Endothelial cell of umbilical vein (primary cell): ENCODE data around the gene KCNMA1. TPM values are rescaled to one million over a fixed set of nuclear protein-coding genes. Genes with fewer than 3 reads are reported as not detected.

ENCODE experiments used
- BruUV-seq: library from RNA; stranded (reverse); fragments of 400-500 nt; replicated peaks from 2 replicates; lab custom pipeline; 2021; lab: Mats Ljungman, UMichigan
- CTCF ChIA-PET: fragments of 300-600, 350-600 bp; sonication (Branson Sonifier 250); formaldehyde crosslinking; loops from one replicate; lab custom pipeline; 2021; ENCODE audit warnings: antibody characterized with exemption, inconsistent platforms; lab: Charles Lee
- POLR2A ChIA-PET: fragments of 300-600, 350-600 bp; sonication (Branson Sonifier 250); formaldehyde crosslinking; loops from one replicate; lab custom pipeline; 2021; ENCODE audit warnings: antibody characterized with exemption, inconsistent platforms; lab: Charles Lee
- DNase-seq: peaks from one replicate; pipeline ENCODE4 v3.0.0-alpha.2; 2011; ENCODE audit warnings: low read depth, low spot score
- FAIRE-seq: peaks from 2 replicates; lab custom pipeline; 2011; peaks lifted over from hg19 to GRCh38; lab: Jason Lieb, UNC
- H2AFZ ChIP-seq: 2 replicates; pipeline ENCODE4 v1.6.0; 2012; ENCODE audit warnings: low read depth, low read length, control low read depth, inconsistent platforms
- H3K27ac ChIP-seq: 2 replicates; pipeline ENCODE4 v1.5.1; 2011; ENCODE audit warnings: low read depth, mild to moderate bottlenecking, control low read depth, low read length, moderate library complexity; ENCODE audit not compliant: insufficient read depth
- H3K27me3 ChIP-seq, 2 experiments: 2 replicates each; pipeline versions ENCODE4 v1.6.0 to v1.6.1; 2011; ENCODE audit warnings: low read length in 2 of 2, mixed read lengths in 1 of 2; ENCODE audit not compliant: control insufficient read depth in 2 of 2, insufficient read depth in 2 of 2
- H3K36me3 ChIP-seq, 2 experiments: 2 replicates in 1 of 2; 3 replicates in 1 of 2; pipeline ENCODE4 v1.5.1; 2011; ENCODE audit warnings: low read length in 2 of 2, mild to moderate bottlenecking in 1 of 2, moderate library complexity in 1 of 2; ENCODE audit not compliant: control insufficient read depth in 2 of 2, insufficient read depth in 2 of 2; ENCODE audit errors: extremely low read depth in 1 of 2
- H3K4me1 ChIP-seq: 3 replicates; pipeline ENCODE4 v1.5.1; 2011; ENCODE audit warnings: mild to moderate bottlenecking, low read length; ENCODE audit not compliant: control insufficient read depth, insufficient read depth; ENCODE audit errors: extremely low read depth
- H3K4me2 ChIP-seq: 2 replicates; pipeline ENCODE4 v1.6.1; 2011; ENCODE audit warnings: low read length, control low read depth, mixed read lengths; ENCODE audit not compliant: insufficient read depth
- H3K4me3 ChIP-seq, 3 experiments: fragments of 200-600 bp in 1 of 3; sonication (generic), shearing (Covaris generic) in 1 of 3; replicated peaks in 1 of 3; 2 replicates each; pipeline ENCODE4 v1.5.1; 2011 to 2016; ENCODE audit warnings: control low read depth in 3 of 3, low read length in 3 of 3, mild to moderate bottlenecking in 2 of 3, inconsistent platforms in 1 of 3, low read depth in 1 of 3, moderate library complexity in 1 of 3; ENCODE audit not compliant: insufficient read depth in 1 of 3
- H3K79me2 ChIP-seq: 2 replicates; pipeline ENCODE4 v1.6.0; 2012; ENCODE audit warnings: low read length, inconsistent platforms; ENCODE audit not compliant: control insufficient read depth, insufficient read depth
- H3K9ac ChIP-seq: replicated peaks from 2 replicates; pipeline ENCODE3; 2011; ENCODE audit warnings: low read length, control low read depth; ENCODE audit not compliant: insufficient read depth; ENCODE audit errors: extremely low read depth
- H3K9me1 ChIP-seq: replicated peaks from 3 replicates; pipeline ENCODE4 v1.6.0; 2011; ENCODE audit warnings: mild to moderate bottlenecking, low read length; ENCODE audit not compliant: control insufficient read depth, insufficient read depth; ENCODE audit errors: extremely low read depth
- H3K9me3 ChIP-seq: replicated peaks from 2 replicates; pipeline ENCODE4 v1.5.1; 2012; ENCODE audit warnings: low read length, inconsistent platforms; ENCODE audit not compliant: control insufficient read depth, insufficient read depth
- H4K20me1 ChIP-seq: replicated peaks from 2 replicates; pipeline ENCODE3; 2011; ENCODE audit warnings: mild to moderate bottlenecking, low read length; ENCODE audit not compliant: control insufficient read depth, insufficient read depth; ENCODE audit errors: extremely low read depth
- EZH2 ChIP-seq: IDR thresholded peaks from 2 replicates; pipeline ENCODE4 v1.6.1; 2012; ENCODE audit warnings: borderline replicate concordance, low read depth, mild to moderate bottlenecking, moderate library complexity, low read length, inconsistent platforms; ENCODE audit not compliant: severe bottlenecking
- GATA2 ChIP-seq: IDR thresholded peaks from 2 replicates; pipeline ENCODE4 v1.7.0; 2011; ENCODE audit warnings: low read depth, mild to moderate bottlenecking, moderate library complexity, mixed read lengths, low read length; ENCODE audit not compliant: insufficient read length, insufficient read depth
- JUN ChIP-seq: IDR thresholded peaks from 2 replicates; pipeline ENCODE4 v1.6.1; 2011; ENCODE audit warnings: borderline replicate concordance, low read depth; ENCODE audit not compliant: insufficient read length, insufficient read depth
- MYC ChIP-seq: IDR thresholded peaks from one replicate; pipeline ENCODE4 v1.6.1; 2011; ENCODE audit warnings: mild to moderate bottlenecking, low read depth, low read length
- POLR2A ChIP-seq: IDR thresholded peaks from 2 replicates; pipeline ENCODE4 v1.6.1; 2012; ENCODE audit warnings: low read depth, mild to moderate bottlenecking, control low read depth, low read length
- POLR2AphosphoS5 ChIP-seq: IDR thresholded peaks from 2 replicates; pipeline ENCODE4 v1.6.1; 2012; ENCODE audit warnings: low read depth, mild to moderate bottlenecking, control low read depth, low read length, moderate library complexity; ENCODE audit not compliant: insufficient read depth
- dilution Hi-C: fragments of 300-500 bp; cut with MboI; formaldehyde crosslinking; loops from one replicate; pipeline ENCODE4 v1.15.0; 2019; ENCODE audit warnings: low sequenced_read_pairs; ENCODE audit not compliant: extremely low pct_ligation_motif_present
- intact Hi-C: fragments of 100-400 bp; cut with micrococcal nuclease; formaldehyde crosslinking; loops from one replicate; pipeline ENCODE4 v1.10.0; 2022
- polyA plus RNA-seq, 4 experiments: library from polyadenylated mRNA; depleted of rRNA in 3 of 4; stranded (reverse) in 3 of 4; unstranded in 1 of 4; fragments of >200 nt; gene quantifications; 2 replicates each; pipeline versions ENCODE4 v1.2.1 to v1.2.3, GENCODE V29; 2011 to 2012; ENCODE audit warnings: missing spikeins in 1 of 4
- total RNA-seq: library from RNA; stranded (reverse); gene quantifications from 2 replicates; pipeline ENCODE4 v1.2.3, GENCODE V29; 2021
- TF ChIP-seq, protein P1 (sequence below), 2 donors: IDR thresholded peaks; 1 replicate in 1 of 2; 2 replicates in 1 of 2; pipeline ENCODE4 v1.5.1; 2011; ENCODE audit warnings: low read length in 2 of 2, mild to moderate bottlenecking in 2 of 2, moderate library complexity in 2 of 2, control low read depth in 1 of 2, inconsistent platforms in 1 of 2, low read depth in 1 of 2; ENCODE audit not compliant: insufficient read depth in 1 of 2; ENCODE audit errors: extremely low read depth in 1 of 2
- TF ChIP-seq, protein P2 (sequence below): IDR thresholded peaks from 2 replicates; pipeline ENCODE4 v1.6.1; 2011; ENCODE audit not compliant: insufficient read depth, insufficient read length

KCNMA1 gene
- total and polyA plus RNA-seq, 2 donors (not counting 3 experiments of a cell fraction or from before 2014, with no cell fraction given): 0.10 to 0.82 TPM

DNA sequence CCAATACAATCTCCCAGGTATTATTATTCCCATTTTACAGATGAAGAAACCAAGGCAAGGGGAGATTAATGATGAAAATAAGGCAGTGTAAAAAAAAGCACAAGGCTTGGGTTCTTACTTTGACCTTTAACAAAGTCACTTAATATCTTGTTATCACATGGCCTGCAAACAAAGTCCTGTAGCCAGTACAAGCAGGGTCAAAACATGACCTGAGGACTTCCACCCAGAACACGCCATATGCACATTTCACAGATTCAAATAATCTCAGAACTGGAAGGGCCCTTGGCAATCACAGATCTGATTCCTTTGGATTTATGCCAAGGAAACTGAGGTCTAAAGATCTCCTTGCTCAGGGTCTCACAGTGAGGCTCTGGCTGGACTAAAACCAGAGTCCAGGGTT lies 162.1 kb downstream of the KCNMA1 start:
- no peak for FAIRE-seq
- H3K9me1 ChIP-seq: no peaks in the 10 kb centered on the region
- ChIA-PET CTCF (no interaction called here), POLR2A (interaction anchor here (0.7 kb wide), 1 partner anchor 251 kb away, joined by 3 read pairs; no protein-coding TSS in a partner anchor)
- H3K79me2 ChIP-seq: no peaks in the 10 kb centered on the region
- no peaks in the 10 kb centered on the region for H3K4me1 ChIP-seq
- no peak overlapping the region for H2AFZ ChIP-seq
- no peak overlapping the region for H3K4me2 ChIP-seq
- no TSS peak for BruUV-seq
- intact Hi-C loops: no loop called here
- H4K20me1 ChIP-seq: no peaks in the 10 kb centered on the region
- TF ChIP-seq MYC (no peak), POLR2AphosphoS5 (no peak), JUN (no peak), POLR2A (no peak), GATA2 (no peak), EZH2 (no peak)
- TF ChIP-seq, protein P1, sequence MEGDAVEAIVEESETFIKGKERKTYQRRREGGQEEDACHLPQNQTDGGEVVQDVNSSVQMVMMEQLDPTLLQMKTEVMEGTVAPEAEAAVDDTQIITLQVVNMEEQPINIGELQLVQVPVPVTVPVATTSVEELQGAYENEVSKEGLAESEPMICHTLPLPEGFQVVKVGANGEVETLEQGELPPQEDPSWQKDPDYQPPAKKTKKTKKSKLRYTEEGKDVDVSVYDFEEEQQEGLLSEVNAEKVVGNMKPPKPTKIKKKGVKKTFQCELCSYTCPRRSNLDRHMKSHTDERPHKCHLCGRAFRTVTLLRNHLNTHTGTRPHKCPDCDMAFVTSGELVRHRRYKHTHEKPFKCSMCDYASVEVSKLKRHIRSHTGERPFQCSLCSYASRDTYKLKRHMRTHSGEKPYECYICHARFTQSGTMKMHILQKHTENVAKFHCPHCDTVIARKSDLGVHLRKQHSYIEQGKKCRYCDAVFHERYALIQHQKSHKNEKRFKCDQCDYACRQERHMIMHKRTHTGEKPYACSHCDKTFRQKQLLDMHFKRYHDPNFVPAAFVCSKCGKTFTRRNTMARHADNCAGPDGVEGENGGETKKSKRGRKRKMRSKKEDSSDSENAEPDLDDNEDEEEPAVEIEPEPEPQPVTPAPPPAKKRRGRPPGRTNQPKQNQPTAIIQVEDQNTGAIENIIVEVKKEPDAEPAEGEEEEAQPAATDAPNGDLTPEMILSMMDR (IDR thresholded peaks at IDR 0.05; ENCODE audit: extremely low read depth in 1 of 2, insufficient read depth in 1 of 2, low read depth in 1 of 2, low read length in 2 of 2): no peak
- TF ChIP-seq, protein P2, sequence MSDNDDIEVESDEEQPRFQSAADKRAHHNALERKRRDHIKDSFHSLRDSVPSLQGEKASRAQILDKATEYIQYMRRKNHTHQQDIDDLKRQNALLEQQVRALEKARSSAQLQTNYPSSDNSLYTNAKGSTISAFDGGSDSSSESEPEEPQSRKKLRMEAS: no peak
- H3K9ac ChIP-seq: no peak overlapping the region
- dilution Hi-C loops: no loop called here
- H3K4me3 ChIP-seq: no peak overlapping the region
- no peaks in the 10 kb centered on the region for H3K36me3 ChIP-seq
- no peak for DNase-seq
- H3K9me3 ChIP-seq: no peaks in the 10 kb centered on the region
- H3K27me3 ChIP-seq: peaks cover 1 to 7% of the 10 kb centered on the region in 2 experiments
- no peak overlapping the region for H3K27ac ChIP-seq
